ENCODE measurements around the gene KEAP1. TPM values are rescaled to one million over a fixed set of nuclear protein-coding genes. Genes with fewer than 3 reads are reported as not detected.
"Not testable (repeated sequence)": the region's sequence is repeated elsewhere in the genome, so short reads cannot be mapped to it uniquely, and the experiment has no call there.

KEAP1 gene
- total RNA-seq, 1 experiment from 2014 or later: 46.8 TPM

- no peaks in the 10 kb centered on the region for H3K9me3 Mint-ChIP-seq (ENCODE audit: low read depth, unreplicated experiment)
- H3K4me1 Mint-ChIP-seq (ENCODE audit: low read depth, unreplicated experiment): no peaks in the 10 kb centered on the region
- intact Hi-C loops (cut with micrococcal nuclease; ENCODE audit: unreplicated experiment): no loop called here
- CTCF ChIA-PET: no interaction called here
- H3K36me3 Mint-ChIP-seq (ENCODE audit: insufficient read depth, unreplicated experiment): peaks cover 21% of the 10 kb centered on the region
- peak overlapping the region; percentile 73 for H3K4me3 Mint-ChIP-seq (ENCODE audit: low read depth, unreplicated experiment)
- peaks cover 12% of the 10 kb centered on the region for H3K27me3 Mint-ChIP-seq (ENCODE audit: unreplicated experiment)
- DNase-seq: no peak
- no peak overlapping the region for H3K27ac Mint-ChIP-seq (ENCODE audit: unreplicated experiment)
- no peak for TF ChIP-seq CTCF (IDR thresholded peaks at IDR 0.05; ENCODE audit: unreplicated experiment)
- BruUV-seq (replicated peaks): TSS peak; percentile 55
Observed at GRCh38 chr19:10544753-10545251, 41.6 kb upstream of the KEAP1 start.

GRCh38 chr19:10544242-10544752, 41.1 kb upstream of the KEAP1 start:
- CTCF ChIA-PET: no interaction called here
- peaks cover 17% of the 10 kb centered on the region for H3K27me3 Mint-ChIP-seq (ENCODE audit: unreplicated experiment)
- H3K4me3 Mint-ChIP-seq (ENCODE audit: low read depth, unreplicated experiment): peak overlapping the region; percentile 73
- no peaks in the 10 kb centered on the region for H3K9me3 Mint-ChIP-seq (ENCODE audit: low read depth, unreplicated experiment)
- H3K36me3 Mint-ChIP-seq (ENCODE audit: insufficient read depth, unreplicated experiment): peaks cover 19% of the 10 kb centered on the region
- no TSS peak for BruUV-seq (replicated peaks)
- intact Hi-C loops (cut with micrococcal nuclease; ENCODE audit: unreplicated experiment): no loop called here
- H3K27ac Mint-ChIP-seq (ENCODE audit: unreplicated experiment): no peak overlapping the region
- no peak for TF ChIP-seq CTCF (IDR thresholded peaks at IDR 0.05; ENCODE audit: unreplicated experiment)
- no peak for DNase-seq
- no peaks in the 10 kb centered on the region for H3K4me1 Mint-ChIP-seq (ENCODE audit: low read depth, unreplicated experiment)

- CTCF ChIA-PET: no interaction called here
- peak; percentile 88 for DNase-seq
- Mint-ChIP-seq H3K36me3 (ENCODE audit: insufficient read depth, unreplicated experiment) (peaks cover 17% of the 10 kb centered on the region), H3K4me1 (ENCODE audit: low read depth, unreplicated experiment) (no peaks in the 10 kb centered on the region), H3K27ac (ENCODE audit: unreplicated experiment) (no peak within 1 kb of the TSS), H3K27me3 (ENCODE audit: unreplicated experiment) (peaks cover 18% of the 10 kb centered on the region), H3K9me3 (ENCODE audit: low read depth, unreplicated experiment) (no peaks in the 10 kb centered on the region), H3K4me3 (ENCODE audit: low read depth, unreplicated experiment) (peak within 1 kb of the TSS; percentile 73)
- no TSS peak for BruUV-seq (replicated peaks)
- no peak for TF ChIP-seq CTCF (IDR thresholded peaks at IDR 0.05; ENCODE audit: unreplicated experiment)
- intact Hi-C loops (cut with micrococcal nuclease; ENCODE audit: unreplicated experiment): no loop called here
Observed at GRCh38 chr19:10543420-10544241, 40.5 kb upstream of the KEAP1 start, which contains the start of gene ATG4D. Gene ATG4D (plus strand): TSS chr19:10543904. CDS start chr19:10544091, 187 bp downstream.

- TF ChIP-seq CTCF (IDR thresholded peaks at IDR 0.05; ENCODE audit: unreplicated experiment): no peak
- no TSS peak for BruUV-seq (replicated peaks)
- Mint-ChIP-seq H3K9me3 (ENCODE audit: low read depth, unreplicated experiment) (no peaks in the 10 kb centered on the region), H3K27ac (ENCODE audit: unreplicated experiment) (no peak overlapping the region), H3K4me1 (ENCODE audit: low read depth, unreplicated experiment) (no peaks in the 10 kb centered on the region), H3K4me3 (ENCODE audit: low read depth, unreplicated experiment) (peak overlapping the region; percentile 73), H3K27me3 (ENCODE audit: unreplicated experiment) (peaks cover 18% of the 10 kb centered on the region), H3K36me3 (ENCODE audit: insufficient read depth, unreplicated experiment) (peaks cover 17% of the 10 kb centered on the region)
- intact Hi-C loops (cut with micrococcal nuclease; ENCODE audit: unreplicated experiment): no loop called here
- DNase-seq: no peak
- CTCF ChIA-PET: no interaction called here
Observed at GRCh38 chr19:10543059-10543419, 39.9 kb upstream of the KEAP1 start.

GRCh38 chr19:10539016-10539415, 35.9 kb upstream of the KEAP1 start:
- CTCF ChIA-PET: interaction anchor here (0.6 kb wide), 1 partner anchor 110 kb away, joined by 6 read pairs; no protein-coding TSS in a partner anchor
- H3K27ac Mint-ChIP-seq (ENCODE audit: unreplicated experiment); H3K36me3 Mint-ChIP-seq (ENCODE audit: insufficient read depth, unreplicated experiment); H3K4me1 Mint-ChIP-seq (ENCODE audit: low read depth, unreplicated experiment); H3K4me3 Mint-ChIP-seq (ENCODE audit: low read depth, unreplicated experiment); intact Hi-C loops (cut with micrococcal nuclease; ENCODE audit: unreplicated experiment); BruUV-seq (replicated peaks); DNase-seq; H3K9me3 Mint-ChIP-seq (ENCODE audit: low read depth, unreplicated experiment): not testable (repeated sequence)
- H3K27me3 Mint-ChIP-seq (ENCODE audit: unreplicated experiment): peaks cover 31% of the 10 kb centered on the region

Data from Calu3 (cell line).